Measurements from ENCODE around the gene UBL3.

Gene UBL3

GRCh38 chr13:29800687-29801086 lies 49.7 kb downstream of the UBL3 start:
- TF ChIP-seq, protein P1, sequence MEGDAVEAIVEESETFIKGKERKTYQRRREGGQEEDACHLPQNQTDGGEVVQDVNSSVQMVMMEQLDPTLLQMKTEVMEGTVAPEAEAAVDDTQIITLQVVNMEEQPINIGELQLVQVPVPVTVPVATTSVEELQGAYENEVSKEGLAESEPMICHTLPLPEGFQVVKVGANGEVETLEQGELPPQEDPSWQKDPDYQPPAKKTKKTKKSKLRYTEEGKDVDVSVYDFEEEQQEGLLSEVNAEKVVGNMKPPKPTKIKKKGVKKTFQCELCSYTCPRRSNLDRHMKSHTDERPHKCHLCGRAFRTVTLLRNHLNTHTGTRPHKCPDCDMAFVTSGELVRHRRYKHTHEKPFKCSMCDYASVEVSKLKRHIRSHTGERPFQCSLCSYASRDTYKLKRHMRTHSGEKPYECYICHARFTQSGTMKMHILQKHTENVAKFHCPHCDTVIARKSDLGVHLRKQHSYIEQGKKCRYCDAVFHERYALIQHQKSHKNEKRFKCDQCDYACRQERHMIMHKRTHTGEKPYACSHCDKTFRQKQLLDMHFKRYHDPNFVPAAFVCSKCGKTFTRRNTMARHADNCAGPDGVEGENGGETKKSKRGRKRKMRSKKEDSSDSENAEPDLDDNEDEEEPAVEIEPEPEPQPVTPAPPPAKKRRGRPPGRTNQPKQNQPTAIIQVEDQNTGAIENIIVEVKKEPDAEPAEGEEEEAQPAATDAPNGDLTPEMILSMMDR (IDR thresholded peaks at IDR 0.05; ENCODE audit: low read depth, low read length, missing control alignments): no peak

GRCh38 chr13:29799041-29799440 lies 51.4 kb downstream of the UBL3 start:
- TF ChIP-seq, protein P1 (IDR thresholded peaks at IDR 0.05; ENCODE audit: low read depth, low read length, missing control alignments): no peak
- DNase-seq (ENCODE audit: extremely low read depth, low read depth): no peak
- H3K4me3 ChIP-seq (replicated peaks; ENCODE audit: low read depth, low read length): no peak overlapping the region

More at GRCh38 chr13:29800687-29801086, 49.7 kb downstream of the UBL3 start:
- H3K4me3 ChIP-seq (replicated peaks; ENCODE audit: low read depth, low read length): no peak overlapping the region
- no peak for DNase-seq (ENCODE audit: extremely low read depth, low read depth)

DNA sequence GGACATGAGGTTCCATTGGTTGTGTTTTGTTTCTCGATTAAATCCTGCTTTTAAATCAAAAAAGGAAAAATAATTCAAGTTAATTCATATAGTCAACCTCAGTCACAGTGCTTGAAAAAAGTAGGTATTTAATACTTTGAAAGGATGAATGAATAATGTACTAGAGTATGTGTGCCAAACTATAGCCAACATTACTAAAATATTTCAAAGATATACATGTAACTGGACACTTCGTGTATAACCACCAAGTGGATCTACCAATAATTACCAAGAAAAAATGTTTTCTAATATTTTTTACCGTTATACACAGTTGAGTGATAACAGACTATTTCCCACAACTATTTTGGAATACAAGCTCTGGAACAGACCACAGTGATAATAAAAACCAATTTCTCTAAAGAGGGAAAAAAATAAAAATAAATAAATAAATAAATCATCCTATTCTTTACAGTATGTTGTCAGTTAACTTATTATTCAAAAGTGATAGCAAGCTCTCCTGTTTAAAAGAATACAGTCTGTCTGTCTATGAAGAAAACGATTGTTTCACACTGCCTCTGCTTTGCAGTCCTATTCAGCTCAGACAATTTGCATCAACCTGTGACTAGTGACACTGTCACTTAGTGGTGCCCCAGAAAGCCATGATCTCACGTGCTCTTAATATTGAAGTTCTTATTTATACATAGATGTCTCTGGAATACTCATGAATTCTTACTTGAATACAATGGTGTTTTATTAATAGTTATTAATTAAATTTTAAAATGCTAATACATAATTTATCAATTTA lies 58.2 kb downstream of the UBL3 start:
- H3K4me3 ChIP-seq (replicated peaks; ENCODE audit: low read depth, low read length): no peak overlapping the region
- TF ChIP-seq, protein P1 (IDR thresholded peaks at IDR 0.05; ENCODE audit: low read depth, low read length, missing control alignments): no peak
- DNase-seq (ENCODE audit: extremely low read depth, low read depth): no peak

GRCh38 chr13:29791508-29791907 lies 58.9 kb downstream of the UBL3 start:
- no peak overlapping the region for H3K4me3 ChIP-seq (replicated peaks; ENCODE audit: low read depth, low read length)
- TF ChIP-seq, protein P1 (IDR thresholded peaks at IDR 0.05; ENCODE audit: low read depth, low read length, missing control alignments): no peak
- no peak for DNase-seq (ENCODE audit: extremely low read depth, low read depth)

GRCh38 chr13:29786698-29787097 lies 63.7 kb downstream of the UBL3 start:
- no peak for DNase-seq (ENCODE audit: extremely low read depth, low read depth)
- H3K4me3 ChIP-seq (replicated peaks; ENCODE audit: low read depth, low read length): no peak overlapping the region
- TF ChIP-seq, protein P1 (IDR thresholded peaks at IDR 0.05; ENCODE audit: low read depth, low read length, missing control alignments): no peak

DNA sequence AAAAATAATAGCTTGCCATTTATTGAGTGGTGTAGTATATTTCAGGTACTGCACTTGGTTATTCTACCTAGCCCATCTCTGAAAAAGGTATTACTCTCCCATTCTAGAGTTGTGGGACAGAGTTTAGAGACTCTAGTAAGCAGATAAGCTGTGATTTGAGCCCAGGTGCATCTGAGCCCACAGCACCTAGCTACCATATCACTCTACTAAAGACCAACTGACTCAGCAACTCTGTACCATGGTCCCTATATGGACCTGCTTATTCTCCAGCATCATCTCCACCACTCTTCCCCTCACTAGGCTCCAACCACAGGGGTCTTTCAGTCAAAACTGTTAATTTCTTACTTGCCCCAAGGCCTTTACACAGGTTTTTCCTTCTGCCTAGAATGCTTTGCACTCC lies 64.4 kb downstream of the UBL3 start:
- DNase-seq (ENCODE audit: extremely low read depth, low read depth): no peak
- TF ChIP-seq, protein P1 (IDR thresholded peaks at IDR 0.05; ENCODE audit: low read depth, low read length, missing control alignments): no peak
- H3K4me3 ChIP-seq (replicated peaks; ENCODE audit: low read depth, low read length): no peak overlapping the region
